GM18502 (cell line): Measurements from ENCODE around the gene OR51E1.

Experiments used
- ATAC-seq: cut with Tn5 transposase; IDR thresholded peaks from one replicate; pipeline ENCODE4 v1.9.1; 2021; ENCODE audit warnings: mild to moderate bottlenecking; ENCODE audit not compliant: unreplicated experiment, poor library complexity

The OR51E1 gene

GRCh38 chr11:4643682-4644081 is at the start of gene OR51E1:
Gene OR51E1, plus strand, starts transcription at chr11:4643982. Its CDS starts 8,545 bp downstream, at chr11:4652527.
- no peak for ATAC-seq

GRCh38 chr11:4605057-4605456 is 38.7 kb upstream of the OR51E1 start:
- ATAC-seq: no peak

- no peak for ATAC-seq
Measured at GRCh38 chr11:4606231-4607015, 37.4 kb upstream of the OR51E1 start.

GRCh38 chr11:4607096-4607495 is 36.7 kb upstream of the OR51E1 start:
- ATAC-seq: no peak

GRCh38 chr11:4607781-4608666 is 35.8 kb upstream of the OR51E1 start, which contains the start of gene TRIM68:
Gene TRIM68, minus strand, starts transcription at chr11:4608231. Its CDS starts 2,727 bp downstream, at chr11:4605504.
- peak; percentile 100 for ATAC-seq

GRCh38 chr11:4610258-4610935 is 33.4 kb upstream of the OR51E1 start:
- ATAC-seq: no peak

GRCh38 chr11:4611986-4612385 is 31.8 kb upstream of the OR51E1 start:
- no peak for ATAC-seq

GRCh38 chr11:4615856-4616444 is 27.8 kb upstream of the OR51E1 start:
- ATAC-seq: no peak

- ATAC-seq: no peak
Measured at GRCh38 chr11:4619514-4619913, 24.3 kb upstream of the OR51E1 start.

GRCh38 chr11:4626207-4627099 is 17.3 kb upstream of the OR51E1 start:
- peak; percentile 67 for ATAC-seq

GRCh38 chr11:4636136-4636535 is 7.6 kb upstream of the OR51E1 start:
- ATAC-seq: no peak

GRCh38 chr11:4636962-4637661 is 6.7 kb upstream of the OR51E1 start, which contains the start of gene OR51D1:
Gene OR51D1, plus strand, starts transcription at chr11:4637477. Its CDS starts 2,314 bp downstream, at chr11:4639791.
- ATAC-seq: peak; percentile 98

- no peak for ATAC-seq
Measured at GRCh38 chr11:4637662-4638047, 6.1 kb upstream of the OR51E1 start.

- no peak for ATAC-seq
Measured at GRCh38 chr11:4639931-4640330, 3.9 kb upstream of the OR51E1 start.

- no peak for ATAC-seq
Measured at GRCh38 chr11:4641501-4641900, 2.3 kb upstream of the OR51E1 start.

- no peak for ATAC-seq
Measured at GRCh38 chr11:4642043-4642442, 1.7 kb upstream of the OR51E1 start.

GRCh38 chr11:4643076-4643475 is 706 bp upstream of the OR51E1 start:
- ATAC-seq: no peak

- no peak for ATAC-seq
Measured at GRCh38 chr11:4644233-4644632, 451 bp downstream of the OR51E1 start.

- no peak for ATAC-seq
Measured at GRCh38 chr11:4645974-4646373, 2.2 kb downstream of the OR51E1 start.
